Thyroid gland (tissue), 4 donors: Measurements from ENCODE around the gene PHPT1.

Source experiments
- CTCF ChIP-seq, 6 experiments: fragments of 200-600 bp in 3 of 6; fragments of 450-650 bp in 3 of 6; sonication (generic) in 3 of 6; IDR thresholded peaks; one replicate each; pipeline ENCODE4 v1.5.1; 2016 to 2019; ENCODE audit warnings: antibody characterized with exemption in 6 of 6, mild to moderate bottlenecking in 2 of 6, inconsistent platforms in 1 of 6, moderate library complexity in 1 of 6
- POLR2A ChIP-seq, 2 donors: fragments of 450-650 bp; IDR thresholded peaks; one replicate each; pipeline ENCODE4 v1.6.1; 2017; ENCODE audit warnings: antibody characterized with exemption in 2 of 2, mild to moderate bottlenecking in 2 of 2, moderate library complexity in 1 of 2

GRCh38 chr9:136854113-136854841 is 5.1 kb downstream of the PHPT1 start:
- TF ChIP-seq CTCF (IDR thresholded peaks at IDR 0.05) (no peak), POLR2A (IDR thresholded peaks at IDR 0.05) (no peak)
